HEK293 (cell line): ENCODE data around the gene CLCN1.

ENCODE experiments used
- CTCF ChIA-PET: fragments of 350-600 bp; formaldehyde crosslinking; extraction: SDS; loops from one replicate; lab custom pipeline; 2021; ENCODE audit warnings: antibody characterized with exemption; lab: Yijun Ruan, JAX
- POLR2A ChIA-PET: fragments of 300-600 bp; formaldehyde crosslinking; extraction: SDS; loops from one replicate; lab custom pipeline; 2020; ENCODE audit warnings: antibody characterized with exemption, inconsistent platforms; lab: Yijun Ruan, JAX
- H3K27ac ChIP-seq: fragments of 200-500 bp; sonication (Bioruptor generic); 2 replicates; pipeline ENCODE4 v1.5.1; 2014; ENCODE audit warnings: low read depth, low read length, control low read depth, inconsistent platforms; ENCODE audit errors: extremely low read depth
- H3K36me3 ChIP-seq, 2 experiments: fragments of 200-500 bp in 1 of 2; sonication (Bioruptor generic) in 1 of 2; 1 replicate in 1 of 2; 2 replicates in 1 of 2; pipeline ENCODE4 v1.5.1; 2014 to 2017; ENCODE audit warnings: inconsistent platforms in 2 of 2, low read length in 2 of 2; ENCODE audit not compliant: control insufficient read depth in 2 of 2, insufficient read depth in 1 of 2
- H3K4me1 ChIP-seq: fragments of 200-500 bp; sonication (Bioruptor generic); 2 replicates; pipeline ENCODE4 v1.5.1; 2014; ENCODE audit warnings: mild to moderate bottlenecking, low read length, inconsistent platforms; ENCODE audit not compliant: control insufficient read depth, insufficient read depth
- H3K4me3 ChIP-seq: 2 replicates; pipeline ENCODE4 v1.5.1; 2011; ENCODE audit warnings: low read depth, mild to moderate bottlenecking, control low read depth, low read length, moderate library complexity
- H3K9me3 ChIP-seq: fragments of 200-500 bp; sonication (Bioruptor generic); 2 replicates; pipeline ENCODE4 v1.5.1; 2014; ENCODE audit warnings: low read depth, low read length, inconsistent platforms; ENCODE audit not compliant: control insufficient read depth, insufficient read depth
- MEIS1 ChIP-seq: sonication (generic); formaldehyde crosslinking; IDR thresholded peaks from 2 replicates; pipeline ENCODE4 v1.8.1; 2022; ENCODE audit warnings: missing genetic modification reagents, mild to moderate bottlenecking, borderline replicate concordance
- PATZ1 ChIP-seq: fragments of 450-650 bp; formaldehyde crosslinking; IDR thresholded peaks from 2 replicates; pipeline ENCODE4 v1.5.1; 2016; ENCODE audit warnings: missing biosample characterization, missing genetic modification characterization
- PRDM10 ChIP-seq: fragments of 450-650 bp; formaldehyde crosslinking; IDR thresholded peaks from 2 replicates; pipeline ENCODE4 v1.5.1; 2016; ENCODE audit warnings: missing biosample characterization, missing genetic modification characterization
- TSHZ1 ChIP-seq: fragments of 450-650 bp; formaldehyde crosslinking; IDR thresholded peaks from 2 replicates; pipeline ENCODE4 v1.5.1; 2016; ENCODE audit warnings: missing biosample characterization, missing genetic modification characterization, borderline replicate concordance
- ZNF114 ChIP-seq: fragments of 450-650 bp; formaldehyde crosslinking; IDR thresholded peaks from 2 replicates; pipeline ENCODE4 v1.5.0; 2017; ENCODE audit warnings: missing biosample characterization, missing genetic modification characterization
- ZNF133 ChIP-seq: fragments of 450-650 bp; formaldehyde crosslinking; IDR thresholded peaks from 2 replicates; pipeline ENCODE4 v1.5.1; 2016; ENCODE audit warnings: missing biosample characterization, missing genetic modification characterization
- ZNF398 ChIP-seq: fragments of 450-650 bp; formaldehyde crosslinking; IDR thresholded peaks from 2 replicates; pipeline ENCODE4 v1.5.1; 2017; ENCODE audit warnings: missing biosample characterization, missing genetic modification characterization
- ZNF423 ChIP-seq: fragments of 450-650 bp; formaldehyde crosslinking; IDR thresholded peaks from 2 replicates; pipeline ENCODE4 v1.5.1; 2016; ENCODE audit warnings: missing biosample characterization, missing genetic modification characterization
- ZNF544 ChIP-seq: fragments of 450-650 bp; formaldehyde crosslinking; IDR thresholded peaks from 2 replicates; pipeline ENCODE4 v1.5.0; 2017; ENCODE audit warnings: missing biosample characterization, missing genetic modification characterization
- ZNF707 ChIP-seq: fragments of 450-650 bp; formaldehyde crosslinking; IDR thresholded peaks from 2 replicates; pipeline ENCODE4 v1.5.1; 2016; ENCODE audit warnings: missing biosample characterization, missing genetic modification characterization
- ZNF843 ChIP-seq: fragments of 450-650 bp; formaldehyde crosslinking; IDR thresholded peaks from 2 replicates; pipeline ENCODE4 v1.5.1; 2016; ENCODE audit warnings: missing biosample characterization, missing genetic modification characterization

CLCN1 gene

GRCh38 chr7:143369678-143370651, 54.1 kb downstream of the CLCN1 start:
- no peaks in the 10 kb centered on the region for H3K4me1 ChIP-seq
- H3K9me3 ChIP-seq: no peaks in the 10 kb centered on the region
- no peak overlapping the region for H3K27ac ChIP-seq
- ChIA-PET CTCF (interaction anchor here (0.6 to 4.8 kb wide), 5 partner anchors 10 to 835 kb away, joined by 3 to 43 read pairs (median 4); no protein-coding TSS in a partner anchor), POLR2A (interaction anchor here (2.9 kb wide), 1 partner anchor 10 kb away, joined by 13 read pairs; no protein-coding TSS in a partner anchor)
- TF ChIP-seq MEIS1: no peak
- TF ChIP-seq ZNF133 (tag by site-specific recombination): no peak
- TF ChIP-seq PATZ1 (tag by site-specific recombination): no peak
- no peak for TF ChIP-seq TSHZ1 (tag by site-specific recombination)
- no peak for TF ChIP-seq ZNF843 (tag by site-specific recombination)
- no peak for TF ChIP-seq ZNF114 (tag by site-specific recombination)
- TF ChIP-seq ZNF544 (tag by site-specific recombination): no peak
- TF ChIP-seq ZNF423 (tag by site-specific recombination): no peak
- no peak for TF ChIP-seq ZNF707 (tag by site-specific recombination)
- no peaks in the 10 kb centered on the region for H3K36me3 ChIP-seq
- no peak overlapping the region for H3K4me3 ChIP-seq

- Histone ChIP-seq H3K36me3 (no peaks in the 10 kb centered on the region), H3K4me3 (no peak overlapping the region), H3K27ac (no peak overlapping the region), H3K4me1 (no peaks in the 10 kb centered on the region), H3K9me3 (no peaks in the 10 kb centered on the region)
- TF ChIP-seq ZNF398 (tag by site-specific recombination): no peak
- TF ChIP-seq PRDM10 (tag by site-specific recombination): 0 out of 2 replicates have a peak, but pooled peaks have one; percentile 20
- ChIA-PET POLR2A (no interaction called here), CTCF (interaction anchor here (0.7 to 4.8 kb wide), 2 partner anchors 7 to 12 kb away, joined by 3 to 43 read pairs; no protein-coding TSS in a partner anchor)
These were observed 56.2 kb downstream of the CLCN1 start for GRCh38 chr7:143372070-143372469.
